ENCODE measurements around the gene CD7.

CD7 gene

DNA sequence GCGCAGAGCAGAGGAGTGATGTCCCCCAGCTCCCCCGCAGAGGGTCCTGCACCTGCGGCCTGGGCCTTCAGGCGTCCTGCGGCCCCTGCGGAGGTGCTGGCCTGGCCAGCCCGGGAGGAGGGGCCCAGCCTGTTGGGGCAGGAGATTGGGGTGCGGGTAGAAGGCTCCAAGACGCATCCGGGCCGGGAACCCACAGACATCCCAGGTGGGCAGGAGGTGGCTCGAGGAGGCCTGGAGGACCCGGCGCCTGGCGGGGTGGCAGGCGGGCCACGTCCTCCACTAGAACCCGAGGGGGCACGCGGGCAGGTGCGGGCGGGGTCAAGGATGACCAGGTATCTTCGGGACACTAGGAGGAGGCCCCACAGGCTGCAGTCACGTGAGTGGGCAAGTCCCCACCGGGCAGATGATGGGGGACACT, 16.8 kb upstream of the CD7 start:
- H3K27me3 ChIP-seq = peaks cover 10% of the 10 kb centered on the region

DNA sequence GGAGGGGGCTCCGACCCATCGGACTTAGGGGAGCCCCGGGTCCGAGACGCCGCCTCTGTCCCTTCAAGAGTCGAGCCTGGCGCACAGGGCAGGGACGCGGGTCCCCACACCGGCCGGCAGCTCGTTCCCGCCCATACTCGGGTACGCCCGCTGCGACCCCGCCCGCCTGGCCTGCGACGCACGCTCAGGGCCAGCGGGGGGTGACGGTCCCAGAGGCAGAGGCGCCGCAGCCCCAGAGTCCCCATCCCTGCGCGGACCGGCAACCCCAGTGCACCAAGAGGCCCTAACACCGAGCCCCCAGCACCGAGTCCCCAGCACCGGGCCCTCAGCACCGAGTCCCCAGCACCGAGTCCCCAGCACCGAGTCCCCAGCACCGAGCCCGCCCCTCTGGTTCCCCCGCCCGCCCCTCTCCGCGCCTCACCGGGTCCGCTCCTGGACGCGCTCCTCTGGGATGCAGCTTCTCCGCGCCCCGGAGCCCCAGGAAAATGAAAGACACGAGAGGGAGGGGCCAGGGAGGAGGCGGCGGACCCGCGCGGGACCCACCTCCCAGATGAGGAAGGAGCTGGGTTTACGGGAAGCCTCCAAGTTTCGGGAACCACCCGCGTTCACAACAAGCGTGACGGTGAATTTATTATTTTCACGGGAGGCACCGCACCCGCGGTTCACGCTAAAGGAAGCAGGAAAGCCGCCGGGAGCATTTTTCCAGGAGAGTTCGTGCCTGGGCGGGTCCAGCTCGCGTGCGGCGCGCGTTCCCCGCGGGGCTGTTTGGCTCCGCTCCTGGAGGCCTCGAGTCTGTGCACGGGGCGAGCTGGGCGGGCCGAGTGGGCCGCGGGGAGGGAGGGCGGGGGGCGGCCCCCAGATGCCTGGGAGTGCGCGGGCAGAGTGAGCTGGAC, 16.1 kb upstream of the CD7 start, which contains the start of gene SECTM1:
TSS of gene SECTM1 (minus strand) at position 488 of the 893 bp plus-strand sequence. CDS start 6,526 bp downstream, outside the sequence.
- Histone ChIP-seq H3K27me3 (peaks cover 10% of the 10 kb centered on the region), H3K4me3 (ENCODE audit: low read depth, low read length) (peak within 1 kb of the TSS; percentile 31), H3K4me1 (peaks cover 42% of the 10 kb centered on the region), H3K9me3 (no peaks in the 10 kb centered on the region), H3K36me3 (no peaks in the 10 kb centered on the region)
- TF ChIP-seq, protein P1, sequence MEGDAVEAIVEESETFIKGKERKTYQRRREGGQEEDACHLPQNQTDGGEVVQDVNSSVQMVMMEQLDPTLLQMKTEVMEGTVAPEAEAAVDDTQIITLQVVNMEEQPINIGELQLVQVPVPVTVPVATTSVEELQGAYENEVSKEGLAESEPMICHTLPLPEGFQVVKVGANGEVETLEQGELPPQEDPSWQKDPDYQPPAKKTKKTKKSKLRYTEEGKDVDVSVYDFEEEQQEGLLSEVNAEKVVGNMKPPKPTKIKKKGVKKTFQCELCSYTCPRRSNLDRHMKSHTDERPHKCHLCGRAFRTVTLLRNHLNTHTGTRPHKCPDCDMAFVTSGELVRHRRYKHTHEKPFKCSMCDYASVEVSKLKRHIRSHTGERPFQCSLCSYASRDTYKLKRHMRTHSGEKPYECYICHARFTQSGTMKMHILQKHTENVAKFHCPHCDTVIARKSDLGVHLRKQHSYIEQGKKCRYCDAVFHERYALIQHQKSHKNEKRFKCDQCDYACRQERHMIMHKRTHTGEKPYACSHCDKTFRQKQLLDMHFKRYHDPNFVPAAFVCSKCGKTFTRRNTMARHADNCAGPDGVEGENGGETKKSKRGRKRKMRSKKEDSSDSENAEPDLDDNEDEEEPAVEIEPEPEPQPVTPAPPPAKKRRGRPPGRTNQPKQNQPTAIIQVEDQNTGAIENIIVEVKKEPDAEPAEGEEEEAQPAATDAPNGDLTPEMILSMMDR (IDR thresholded peaks at IDR 0.05; ENCODE audit: low read depth, low read length) = no peak
- DNase-seq = peak; percentile 26

More for the DNA sequence above, 16.8 kb upstream of the CD7 start:
- Histone ChIP-seq H3K36me3 (no peaks in the 10 kb centered on the region), H3K4me1 (peaks cover 35% of the 10 kb centered on the region), H3K4me3 (ENCODE audit: low read depth, low read length) (no peak overlapping the region), H3K9me3 (no peaks in the 10 kb centered on the region)
- no peak for DNase-seq
- TF ChIP-seq, protein P1 (IDR thresholded peaks at IDR 0.05; ENCODE audit: low read depth, low read length) = no peak

DNA sequence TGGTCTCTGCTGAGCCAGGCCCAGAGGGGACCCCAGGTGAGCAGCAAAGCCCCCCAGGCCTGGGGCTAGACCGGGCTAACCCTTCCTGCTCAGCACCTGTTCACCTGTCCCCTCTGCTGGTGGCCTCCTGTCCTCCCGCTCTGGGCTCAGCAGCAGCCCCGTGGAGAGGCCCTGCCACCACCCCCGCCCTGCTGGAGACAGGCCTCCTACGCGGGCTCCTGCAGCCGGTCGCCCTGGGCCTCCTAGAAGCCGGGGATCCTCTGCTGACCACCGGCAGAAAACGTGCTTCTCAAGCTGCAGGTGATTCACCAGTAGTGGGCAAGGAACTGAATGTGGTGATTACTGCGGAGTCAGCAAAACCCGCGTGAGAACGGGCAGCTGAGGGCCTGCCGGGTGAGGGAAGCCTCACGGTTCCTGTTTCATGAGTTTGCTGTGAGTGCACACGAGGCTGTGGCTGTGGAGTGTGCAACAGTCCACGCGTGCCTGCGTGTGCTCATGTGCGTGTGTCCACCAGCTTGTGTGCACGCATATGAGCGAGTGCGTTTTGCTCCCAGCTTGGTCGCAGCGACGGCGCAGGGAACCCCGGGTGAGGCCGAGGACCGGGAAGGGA, 15.4 kb upstream of the CD7 start:
- Histone ChIP-seq H3K4me3 (ENCODE audit: low read depth, low read length) (peak overlapping the region; percentile 31), H3K36me3 (no peaks in the 10 kb centered on the region), H3K9me3 (no peaks in the 10 kb centered on the region), H3K27me3 (peaks cover 10% of the 10 kb centered on the region), H3K4me1 (peaks cover 48% of the 10 kb centered on the region)
- TF ChIP-seq, protein P1 (IDR thresholded peaks at IDR 0.05; ENCODE audit: low read depth, low read length) = no peak
- DNase-seq = peak; percentile 16

DNA sequence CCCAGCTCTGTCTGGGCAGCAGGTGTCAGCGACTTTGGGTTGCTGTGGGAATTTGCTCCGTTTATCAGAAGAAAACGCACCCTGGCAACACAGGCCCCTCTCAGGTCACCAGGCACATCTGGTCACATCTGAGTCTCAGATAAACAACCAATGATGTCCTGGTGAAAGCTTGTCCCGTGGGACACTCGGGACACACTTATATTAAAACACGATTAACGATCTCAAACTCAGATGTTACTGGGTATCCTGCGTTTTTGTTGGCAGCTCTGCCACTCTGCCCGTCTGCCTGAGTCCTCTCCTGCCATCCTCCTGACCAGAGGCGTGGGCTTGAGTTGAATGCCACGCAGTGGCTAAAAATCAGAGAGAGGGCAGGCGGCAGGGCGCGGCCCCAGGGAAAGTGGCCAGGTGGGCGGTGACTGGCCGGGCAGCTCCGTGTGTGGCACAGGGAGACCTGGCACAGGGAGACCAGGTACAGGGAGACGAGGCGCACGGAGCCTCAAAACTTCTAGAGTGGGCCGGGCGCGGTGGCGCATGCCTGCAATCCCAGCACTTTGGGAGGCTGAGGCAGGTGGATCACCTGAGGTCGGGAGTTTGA, 14.0 kb upstream of the CD7 start:
- no peaks in the 10 kb centered on the region for H3K9me3 ChIP-seq
- no peak overlapping the region for H3K4me3 ChIP-seq (ENCODE audit: low read depth, low read length)
- peaks cover 10% of the 10 kb centered on the region for H3K27me3 ChIP-seq
- TF ChIP-seq, protein P1 (IDR thresholded peaks at IDR 0.05; ENCODE audit: low read depth, low read length) = no peak
- no peaks in the 10 kb centered on the region for H3K36me3 ChIP-seq
- H3K4me1 ChIP-seq = peaks cover 48% of the 10 kb centered on the region
- DNase-seq = peak; percentile 17

DNA sequence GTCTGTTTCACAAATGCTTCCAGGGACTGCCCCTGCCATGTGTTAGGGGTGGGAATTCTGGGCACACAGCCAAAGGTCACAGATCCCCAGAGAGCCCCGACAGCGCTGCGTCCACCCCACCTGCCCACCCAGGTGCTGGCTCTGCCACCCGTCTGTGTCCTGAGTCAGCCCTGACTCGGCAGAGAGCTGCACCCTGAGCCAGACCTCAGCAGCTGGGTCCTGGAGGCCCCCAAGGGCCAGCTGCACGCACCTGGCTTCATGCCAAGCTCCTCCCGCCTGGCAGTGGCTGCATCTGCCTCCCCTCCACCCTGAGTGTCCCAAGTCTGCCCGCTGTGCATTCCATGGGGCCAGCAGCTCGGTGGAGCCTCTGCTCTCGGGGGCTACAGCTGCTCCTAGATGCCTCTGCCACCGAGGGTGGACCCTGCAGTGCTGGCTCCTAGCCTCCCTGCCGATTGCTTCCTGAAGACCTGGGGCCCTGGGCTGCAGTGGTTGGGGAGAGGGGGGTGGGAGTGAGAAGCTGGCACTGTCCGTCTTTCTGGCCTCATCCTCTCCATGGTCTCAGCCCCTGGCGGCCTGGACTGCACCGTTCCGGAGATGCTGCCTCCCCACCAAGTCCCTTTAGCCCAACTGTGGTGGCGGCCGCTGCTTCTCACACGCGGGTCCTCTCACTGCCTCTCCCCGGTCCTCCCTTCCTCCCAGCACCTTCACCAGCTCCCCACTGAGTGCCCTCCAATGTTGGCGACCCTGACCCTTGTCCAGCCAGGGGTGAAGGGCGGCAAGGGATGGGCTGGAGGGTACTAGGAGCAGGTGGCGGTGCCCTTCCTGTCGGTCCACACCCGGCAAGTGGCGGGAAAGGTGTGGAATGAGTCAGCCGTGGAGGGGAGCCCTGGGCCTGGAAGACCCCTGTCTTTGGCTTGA, 13.2 kb upstream of the CD7 start:
- peak; percentile 97 for DNase-seq
- peak overlapping the region; percentile 3; the same call in 1 of the 2 replicates for H3K4me3 ChIP-seq (ENCODE audit: low read depth, low read length)
- no peaks in the 10 kb centered on the region for H3K9me3 ChIP-seq
- peaks cover 10% of the 10 kb centered on the region for H3K27me3 ChIP-seq
- TF ChIP-seq, protein P1 (IDR thresholded peaks at IDR 0.05; ENCODE audit: low read depth, low read length) = no peak
- H3K4me1 ChIP-seq = peaks cover 48% of the 10 kb centered on the region
- H3K36me3 ChIP-seq = no peaks in the 10 kb centered on the region
